ENCODE data around the gene EMSY.

GRCh38 chr11:76459299-76459698 lies 14.5 kb downstream of the EMSY start:
- TF ChIP-seq POLR2A (IDR thresholded peaks at IDR 0.05; ENCODE audit: low read depth, low read length) (no peak), TAF1 (IDR thresholded peaks at IDR 0.05; ENCODE audit: borderline replicate concordance, low read depth, low read length) (no peak), POLR2AphosphoS5 (IDR thresholded peaks at IDR 0.05; ENCODE audit: low read depth, low read length) (no peak)

All from GM12892 (cell line).